AG09309 (cell line): Measurements from ENCODE around the gene KCTD20.
A peak's percentile ranks its signal among the peaks of the same experiment; 100 is the strongest.
"Not testable (repeated sequence)": the region's sequence is repeated elsewhere in the genome, so short reads cannot be mapped to it uniquely, and the experiment has no call there.

Experiments used
- DNase-seq: peaks from one replicate; pipeline ENCODE4 v3.0.0-alpha.2; 2010; ENCODE audit warnings: low read depth
- H3K4me3 ChIP-seq: 2 replicates; pipeline ENCODE4 v1.5.1; 2011; ENCODE audit warnings: mild to moderate bottlenecking, low read depth, low read length, moderate library complexity; ENCODE audit not compliant: control insufficient read depth
- CTCF ChIP-seq: IDR thresholded peaks from 2 replicates; pipeline ENCODE4 v1.5.1; 2011; ENCODE audit warnings: mild to moderate bottlenecking, low read depth, low read length, inconsistent platforms; ENCODE audit not compliant: insufficient read depth, control insufficient read depth; ENCODE audit errors: missing control alignments

Gene KCTD20

GRCh38 chr6:36443471-36444428, 950 bp downstream of the KCTD20 start:
- TF ChIP-seq CTCF: peak; percentile 28
- peak overlapping the region; percentile 83 for H3K4me3 ChIP-seq
- DNase-seq: no peak

GRCh38 chr6:36444470-36444869, 1.7 kb downstream of the KCTD20 start:
- peak; percentile 49 for DNase-seq
- H3K4me3 ChIP-seq: peak overlapping the region; percentile 83
- TF ChIP-seq CTCF: no peak

GRCh38 chr6:36445621-36446020, 2.8 kb downstream of the KCTD20 start:
- no peak overlapping the region for H3K4me3 ChIP-seq
- DNase-seq: no peak
- no peak for TF ChIP-seq CTCF

GRCh38 chr6:36449173-36449572, 6.4 kb downstream of the KCTD20 start:
- not testable (repeated sequence) for H3K4me3 ChIP-seq, DNase-seq

GRCh38 chr6:36452897-36453296, 10.1 kb downstream of the KCTD20 start:
- H3K4me3 ChIP-seq, DNase-seq: not testable (repeated sequence)

GRCh38 chr6:36455486-36456027, 12.8 kb downstream of the KCTD20 start:
- TF ChIP-seq CTCF: no peak
- no peak overlapping the region for H3K4me3 ChIP-seq
- no peak for DNase-seq

- no peak overlapping the region for H3K4me3 ChIP-seq
- TF ChIP-seq CTCF: no peak
- DNase-seq: no peak
These were observed 16.7 kb downstream of the KCTD20 start for GRCh38 chr6:36459501-36459900.
